KMS-11 (cell line): ENCODE measurements around the gene RHD.

Experiments used
- H2AFZ ChIP-seq: fragments of 200-600 bp; sonication (generic); 2 replicates; pipeline ENCODE4 v1.6.1; 2016; ENCODE audit warnings: antibody characterized with exemption, mixed run types, low read depth
- H3K27ac ChIP-seq: fragments of 200-600 bp; sonication (generic); 2 replicates; pipeline ENCODE4 v1.6.1; 2016; ENCODE audit warnings: mild to moderate bottlenecking, mixed run types
- H3K27me3 ChIP-seq: fragments of 200-600 bp; sonication (generic); 2 replicates; pipeline ENCODE4 v1.6.1; 2017; ENCODE audit warnings: mild to moderate bottlenecking, low read depth, mixed run types, moderate library complexity; ENCODE audit not compliant: insufficient read depth
- H3K36me3 ChIP-seq: fragments of 200-600 bp; sonication (generic); 2 replicates; pipeline ENCODE4 v1.6.1; 2017; ENCODE audit warnings: mild to moderate bottlenecking, mixed run types; ENCODE audit not compliant: insufficient read depth
- H3K4me1 ChIP-seq: fragments of 200-600 bp; sonication (generic); 2 replicates; pipeline ENCODE4 v1.6.1; 2016; ENCODE audit warnings: mild to moderate bottlenecking, low read depth, mixed run types; ENCODE audit not compliant: poor library complexity, severe bottlenecking
- H3K4me2 ChIP-seq: fragments of 200-600 bp; sonication (generic); 2 replicates; pipeline ENCODE4 v1.7.0; 2016; ENCODE audit warnings: mild to moderate bottlenecking, mixed run types
- H3K4me3 ChIP-seq: fragments of 200-600 bp; sonication (generic); IDR thresholded peaks from 2 replicates; pipeline ENCODE4 v1.6.1; 2017; ENCODE audit warnings: low read depth, low read length, mixed read lengths; ENCODE audit not compliant: insufficient read depth
- H3K79me2 ChIP-seq: fragments of 200-600 bp; sonication (generic); 2 replicates; pipeline ENCODE4 v1.6.1; 2016; ENCODE audit warnings: low read depth, mixed run types; ENCODE audit not compliant: insufficient read depth
- H3K9ac ChIP-seq: fragments of 200-600 bp; sonication (generic); 2 replicates; pipeline ENCODE4 v1.6.1; 2016; ENCODE audit warnings: mild to moderate bottlenecking, mixed run types
- H4K20me1 ChIP-seq: fragments of 200-600 bp; sonication (generic); 2 replicates; pipeline ENCODE4 v1.6.1; 2016; ENCODE audit warnings: mild to moderate bottlenecking, mixed run types; ENCODE audit not compliant: insufficient read depth
- CTCF ChIP-seq: fragments of 200-600 bp; sonication (generic); conservative IDR thresholded peaks from 2 replicates; pipeline ENCODE4 v1.6.1; 2017; ENCODE audit warnings: low read depth, mild to moderate bottlenecking, antibody characterized with exemption, low read length, moderate library complexity, mixed read lengths

Gene RHD

GRCh38 chr1:25338188-25338981 is 66.1 kb downstream of the RHD start, which contains the start of gene TMEM50A:
Gene TMEM50A, plus strand, starts transcription at chr1:25338334. Its CDS starts 2,153 bp downstream, at chr1:25340487.
- Histone ChIP-seq H4K20me1 (no peaks in the 10 kb centered on the region), H3K27ac (peak within 1 kb of the TSS; percentile 85), H3K9ac (peak within 1 kb of the TSS; percentile 73), H3K4me3 (peak within 1 kb of the TSS; percentile 59), H3K27me3 (no peaks in the 10 kb centered on the region), H3K4me1 (peaks cover 22% of the 10 kb centered on the region), H3K79me2 (peaks cover 56% of the 10 kb centered on the region), H3K36me3 (no peaks in the 10 kb centered on the region), H3K4me2 (peak within 1 kb of the TSS; percentile 61), H2AFZ (peak within 1 kb of the TSS; percentile 54)
- no peak for TF ChIP-seq CTCF

- Histone ChIP-seq H3K27me3 (no peaks in the 10 kb centered on the region), H3K79me2 (peaks cover 62% of the 10 kb centered on the region), H4K20me1 (no peaks in the 10 kb centered on the region), H3K4me2 (peak overlapping the region; percentile 61), H3K4me3 (peak overlapping the region; percentile 59), H2AFZ (no peak overlapping the region), H3K36me3 (peaks cover 3% of the 10 kb centered on the region; the same call in 1 of the 2 replicates), H3K4me1 (peaks cover 22% of the 10 kb centered on the region), H3K9ac (peak overlapping the region; percentile 73), H3K27ac (peak overlapping the region; percentile 85)
- TF ChIP-seq CTCF = no peak
These were observed 66.7 kb downstream of the RHD start for GRCh38 chr1:25338986-25339385.

GRCh38 chr1:25341746-25342145 is 69.4 kb downstream of the RHD start:
- TF ChIP-seq CTCF = no peak
- Histone ChIP-seq H3K9ac (no peak overlapping the region), H3K4me2 (no peak overlapping the region), H3K4me1 (peaks cover 22% of the 10 kb centered on the region), H2AFZ (no peak overlapping the region), H4K20me1 (peaks cover 3% of the 10 kb centered on the region; the same call in 1 of the 2 replicates), H3K79me2 (peaks cover 63% of the 10 kb centered on the region), H3K27ac (no peak overlapping the region), H3K27me3 (no peaks in the 10 kb centered on the region), H3K4me3 (no peak overlapping the region), H3K36me3 (peaks cover 3% of the 10 kb centered on the region; the same call in 1 of the 2 replicates)

GRCh38 chr1:25342846-25343245 is 70.5 kb downstream of the RHD start:
- H3K4me2 ChIP-seq = no peak overlapping the region
- H3K27me3 ChIP-seq = no peaks in the 10 kb centered on the region
- TF ChIP-seq CTCF = no peak
- H2AFZ ChIP-seq = no peak overlapping the region
- peaks cover 3% of the 10 kb centered on the region; the same call in 1 of the 2 replicates for H3K36me3 ChIP-seq
- H4K20me1 ChIP-seq = peaks cover 3% of the 10 kb centered on the region; the same call in 1 of the 2 replicates
- H3K4me1 ChIP-seq = peaks cover 22% of the 10 kb centered on the region
- no peak overlapping the region for H3K27ac ChIP-seq
- H3K4me3 ChIP-seq = no peak overlapping the region
- H3K9ac ChIP-seq = no peak overlapping the region
- peaks cover 62% of the 10 kb centered on the region for H3K79me2 ChIP-seq
